ENCODE results near the gene SUCLG1.

- TF ChIP-seq, protein P1, sequence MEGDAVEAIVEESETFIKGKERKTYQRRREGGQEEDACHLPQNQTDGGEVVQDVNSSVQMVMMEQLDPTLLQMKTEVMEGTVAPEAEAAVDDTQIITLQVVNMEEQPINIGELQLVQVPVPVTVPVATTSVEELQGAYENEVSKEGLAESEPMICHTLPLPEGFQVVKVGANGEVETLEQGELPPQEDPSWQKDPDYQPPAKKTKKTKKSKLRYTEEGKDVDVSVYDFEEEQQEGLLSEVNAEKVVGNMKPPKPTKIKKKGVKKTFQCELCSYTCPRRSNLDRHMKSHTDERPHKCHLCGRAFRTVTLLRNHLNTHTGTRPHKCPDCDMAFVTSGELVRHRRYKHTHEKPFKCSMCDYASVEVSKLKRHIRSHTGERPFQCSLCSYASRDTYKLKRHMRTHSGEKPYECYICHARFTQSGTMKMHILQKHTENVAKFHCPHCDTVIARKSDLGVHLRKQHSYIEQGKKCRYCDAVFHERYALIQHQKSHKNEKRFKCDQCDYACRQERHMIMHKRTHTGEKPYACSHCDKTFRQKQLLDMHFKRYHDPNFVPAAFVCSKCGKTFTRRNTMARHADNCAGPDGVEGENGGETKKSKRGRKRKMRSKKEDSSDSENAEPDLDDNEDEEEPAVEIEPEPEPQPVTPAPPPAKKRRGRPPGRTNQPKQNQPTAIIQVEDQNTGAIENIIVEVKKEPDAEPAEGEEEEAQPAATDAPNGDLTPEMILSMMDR (IDR thresholded peaks at IDR 0.05; ENCODE audit: borderline replicate concordance, extremely low read depth, low read length, poor library complexity, severe bottlenecking), result no peak
- TF ChIP-seq EZH2 (IDR thresholded peaks at IDR 0.05; ENCODE audit: borderline replicate concordance, low read depth, low read length, severe bottlenecking), result no peak
Measured at GRCh38 chr2:84456156-84456555, 2.9 kb downstream of the SUCLG1 start.
